Memory B cell (primary cell): Measurements from ENCODE around the gene U2AF1L4.
A peak's percentile ranks its signal among the peaks of the same experiment; 100 is the strongest.

Experiments
- ATAC-seq: fragments of 150-1000 bp; cut with Tn5 transposase; 2 replicates; pipeline ENCODE4 v1.10.0; 2021; ENCODE audit warnings: low read depth, mild to moderate bottlenecking, moderate library complexity
- DNase-seq, 2 donors: peaks; one replicate each; pipeline ENCODE4 v3.0.0; 2022; ENCODE audit warnings: low spot score in 2 of 2
- H3K27ac Mint-ChIP-seq: one replicate; pipeline ENCODE4 v1.8.0; 2022; ENCODE audit warnings: mild to moderate bottlenecking, moderate library complexity, mixed read lengths
- H3K27me3 Mint-ChIP-seq: one replicate; pipeline ENCODE4 v1.8.0; 2022; ENCODE audit warnings: mixed read lengths
- H3K36me3 Mint-ChIP-seq: one replicate; pipeline ENCODE4 v1.8.0; 2022; ENCODE audit warnings: mild to moderate bottlenecking, mixed read lengths
- H3K4me1 Mint-ChIP-seq: one replicate; pipeline ENCODE4 v1.8.0; 2022; ENCODE audit warnings: mixed read lengths
- H3K4me3 Mint-ChIP-seq: one replicate; pipeline ENCODE4 v1.8.0; 2022; ENCODE audit warnings: mild to moderate bottlenecking, moderate library complexity, mixed read lengths
- H3K9me3 Mint-ChIP-seq: one replicate; pipeline ENCODE4 v1.8.0; 2022; ENCODE audit warnings: mixed read lengths

Gene U2AF1L4

DNA sequence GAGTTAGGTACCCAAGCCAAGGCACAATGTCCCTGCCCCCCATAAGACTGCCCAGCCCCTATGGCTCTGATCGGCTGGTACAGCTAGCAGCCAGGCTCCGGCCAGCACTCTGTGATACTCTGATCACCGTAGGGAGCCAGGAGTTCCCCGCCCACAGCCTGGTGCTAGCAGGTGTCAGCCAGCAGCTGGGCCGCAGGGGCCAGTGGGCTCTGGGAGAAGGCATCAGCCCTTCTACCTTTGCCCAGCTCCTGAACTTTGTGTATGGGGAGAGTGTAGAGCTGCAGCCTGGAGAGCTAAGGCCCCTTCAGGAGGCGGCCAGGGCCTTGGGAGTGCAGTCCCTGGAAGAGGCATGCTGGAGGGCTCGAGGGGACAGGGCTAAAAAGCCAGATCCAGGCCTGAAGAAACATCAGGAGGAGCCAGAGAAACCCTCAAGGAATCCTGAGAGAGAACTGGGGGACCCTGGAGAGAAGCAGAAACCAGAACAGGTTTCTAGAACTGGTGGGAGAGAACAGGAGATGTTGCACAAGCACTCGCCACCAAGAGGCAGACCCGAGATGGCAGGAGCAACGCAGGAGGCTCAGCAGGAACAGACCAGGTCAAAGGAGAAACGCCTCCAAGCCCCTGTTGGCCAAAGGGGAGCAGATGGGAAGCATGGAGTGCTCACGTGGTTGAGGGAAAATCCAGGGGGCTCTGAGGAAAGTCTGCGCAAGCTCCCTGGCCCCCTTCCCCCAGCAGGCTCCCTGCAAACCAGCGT, 30.4 kb downstream of the U2AF1L4 start:
- DNase-seq (no peak), ATAC-seq (no peak)
- Mint-ChIP-seq H3K27ac (peak overlapping the region; percentile 99), H3K36me3 (peaks cover 2% of the 10 kb centered on the region), H3K9me3 (no peaks in the 10 kb centered on the region), H3K27me3 (no peaks in the 10 kb centered on the region), H3K4me3 (peak overlapping the region; percentile 92), H3K4me1 (peaks cover 48% of the 10 kb centered on the region)

DNA sequence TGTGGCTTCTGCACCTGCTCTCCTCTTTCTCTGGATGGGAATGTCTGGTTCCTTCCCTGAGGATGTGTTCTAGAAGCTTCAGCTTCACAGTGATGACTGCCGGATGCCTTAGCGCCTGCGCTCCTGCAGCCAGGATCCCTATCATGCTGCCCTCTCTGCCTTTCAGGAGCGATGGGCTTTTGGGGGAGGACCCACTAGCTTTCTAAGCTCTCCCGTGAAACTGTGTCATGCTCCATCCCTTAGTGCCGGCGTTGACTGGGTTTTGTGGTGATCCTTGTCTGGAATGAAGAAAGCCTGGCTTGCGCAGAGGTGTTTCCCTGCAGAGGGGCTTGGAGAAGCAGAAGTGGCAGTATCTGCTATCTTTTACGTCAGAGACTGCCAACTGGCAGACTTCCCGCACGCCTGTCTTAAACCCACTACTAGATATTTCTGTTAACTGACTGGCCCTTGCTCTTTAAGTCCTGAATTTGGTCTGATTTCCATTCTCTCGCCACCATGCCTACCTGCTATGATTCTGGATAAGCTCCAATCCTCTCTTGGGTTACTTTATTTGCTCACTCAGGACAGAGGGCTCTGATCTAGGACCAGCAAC, 31.2 kb downstream of the U2AF1L4 start:
- DNase-seq (no peak), ATAC-seq (no peak)
- Mint-ChIP-seq H3K27ac (peak overlapping the region; percentile 99), H3K4me1 (peaks cover 40% of the 10 kb centered on the region), H3K9me3 (no peaks in the 10 kb centered on the region), H3K36me3 (peaks cover 2% of the 10 kb centered on the region), H3K27me3 (no peaks in the 10 kb centered on the region), H3K4me3 (peak overlapping the region; percentile 92)

DNA sequence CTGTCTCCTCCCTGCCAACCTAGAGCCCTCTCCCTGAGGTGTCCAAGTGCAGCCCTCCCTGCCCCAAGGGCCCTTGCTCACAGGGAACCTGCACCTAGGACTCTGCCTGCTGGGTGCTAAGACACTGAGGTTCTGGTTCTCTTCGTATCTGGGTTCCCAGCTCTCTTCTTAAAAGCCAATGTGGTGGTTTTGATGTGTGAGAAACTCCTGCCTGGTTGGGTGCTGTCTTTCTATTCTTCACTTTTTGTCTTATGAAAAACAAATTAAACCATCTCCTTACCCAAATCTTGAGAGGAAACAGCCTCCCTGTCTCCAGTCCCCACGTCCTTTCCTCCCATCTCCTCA, 31.7 kb downstream of the U2AF1L4 start:
- H3K27me3 Mint-ChIP-seq, result no peaks in the 10 kb centered on the region
- no peaks in the 10 kb centered on the region for H3K9me3 Mint-ChIP-seq
- peaks cover 40% of the 10 kb centered on the region for H3K4me1 Mint-ChIP-seq
- H3K36me3 Mint-ChIP-seq, result peaks cover 2% of the 10 kb centered on the region
- ATAC-seq (no peak), DNase-seq (no peak)
- peak overlapping the region; percentile 99 for H3K27ac Mint-ChIP-seq
- peak overlapping the region; percentile 92 for H3K4me3 Mint-ChIP-seq

DNA sequence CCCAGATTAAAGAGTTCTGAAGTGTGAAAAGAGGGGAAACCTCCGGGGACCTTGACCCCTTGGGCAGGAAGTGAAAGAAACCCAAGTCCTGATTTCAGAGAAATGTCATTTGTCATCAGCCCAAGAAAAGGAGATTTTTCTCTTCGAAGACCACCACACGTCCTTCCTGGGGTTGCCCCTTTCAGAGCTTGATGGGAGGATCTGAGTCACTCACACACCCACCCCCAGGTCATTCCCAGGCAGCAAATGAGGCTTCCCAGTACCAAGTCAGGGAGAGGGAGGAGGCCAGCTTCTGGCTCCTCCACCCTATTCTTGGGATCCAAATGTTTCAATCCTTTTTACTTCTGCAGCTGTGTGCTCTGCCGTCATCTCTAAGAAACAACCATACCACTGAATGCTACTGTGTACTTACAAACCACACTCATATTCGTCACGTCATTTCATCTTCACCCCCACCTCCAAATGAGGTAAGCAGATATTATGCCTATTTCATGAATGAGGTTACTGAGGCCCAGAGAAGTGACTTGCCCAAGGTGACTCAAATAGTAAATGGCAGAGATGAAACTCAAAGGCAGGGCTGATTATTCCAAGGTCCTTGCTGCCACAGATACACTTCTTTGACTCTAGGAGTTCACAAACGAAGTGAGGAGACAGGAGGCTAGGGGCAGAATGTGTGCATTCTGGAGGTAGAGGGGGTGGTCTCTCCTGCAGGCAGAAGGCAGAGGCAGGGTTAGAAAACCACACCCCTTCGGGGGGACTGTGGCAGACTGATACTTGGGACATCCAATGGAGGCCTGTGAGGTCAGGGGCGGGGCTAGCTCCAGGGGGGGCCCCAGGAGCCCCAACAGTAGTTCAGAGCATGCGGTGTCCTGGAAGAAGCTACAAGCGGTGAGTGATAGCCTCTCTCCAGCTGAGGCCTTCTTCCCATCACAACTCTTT, 32.4 kb downstream of the U2AF1L4 start:
- ATAC-seq (peak; percentile 16), DNase-seq (peak in 1 of 2 donors; percentile 54)
- H3K27ac Mint-ChIP-seq, result peak overlapping the region; percentile 99
- H3K9me3 Mint-ChIP-seq, result no peaks in the 10 kb centered on the region
- peaks cover 2% of the 10 kb centered on the region for H3K36me3 Mint-ChIP-seq
- H3K4me3 Mint-ChIP-seq, result peak overlapping the region; percentile 92
- H3K27me3 Mint-ChIP-seq, result no peaks in the 10 kb centered on the region
- H3K4me1 Mint-ChIP-seq, result peaks cover 40% of the 10 kb centered on the region

DNA sequence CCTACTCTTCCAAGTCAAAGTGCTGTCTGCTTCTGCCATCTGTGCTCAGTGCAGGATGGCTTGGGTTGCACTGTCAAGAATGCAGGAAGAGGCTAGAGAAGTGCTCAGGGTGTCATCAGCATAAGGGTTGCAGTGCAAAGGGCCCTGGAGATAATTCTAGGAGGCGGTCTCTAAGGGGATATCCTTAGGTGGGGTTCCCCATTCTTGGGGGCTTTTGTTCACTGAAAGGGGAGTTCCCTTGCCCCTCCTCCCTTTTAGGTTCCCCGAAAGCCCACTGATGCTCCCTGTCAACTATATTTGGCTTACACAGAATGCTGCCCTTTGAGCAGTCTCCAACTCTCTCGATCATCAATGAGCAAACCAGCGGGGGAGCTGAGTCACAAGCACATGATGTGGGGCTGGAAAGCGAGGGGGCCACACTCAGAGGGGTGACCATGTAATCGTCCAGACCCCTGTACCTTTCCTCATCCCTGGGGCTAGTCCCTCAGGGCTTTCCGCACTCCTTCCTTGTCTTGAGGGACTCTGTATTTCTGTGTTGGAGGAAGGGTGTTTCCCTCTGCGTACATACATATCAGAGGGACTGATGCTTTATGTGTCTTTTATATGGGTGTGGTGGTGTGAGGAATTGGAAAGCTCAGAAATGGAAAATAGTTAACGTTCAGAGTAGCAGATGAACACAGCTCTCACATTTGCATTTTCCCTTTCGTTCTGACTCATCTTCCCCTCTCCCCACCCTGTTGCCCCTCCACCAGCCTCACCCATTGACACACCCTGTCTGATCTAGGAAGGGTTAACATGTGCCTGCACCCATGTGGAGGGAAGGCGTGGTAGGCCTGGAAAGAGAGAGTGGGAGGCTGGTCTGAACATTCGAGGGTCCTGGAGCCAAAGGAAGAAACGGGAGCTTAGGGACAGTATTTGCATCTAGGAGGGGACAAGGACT, 34.2 kb downstream of the U2AF1L4 start:
- H3K4me1 Mint-ChIP-seq, result peaks cover 34% of the 10 kb centered on the region
- H3K36me3 Mint-ChIP-seq, result no peaks in the 10 kb centered on the region
- peak overlapping the region; percentile 70 for H3K4me3 Mint-ChIP-seq
- ATAC-seq, result peak; percentile 47
- peak in 1 of 2 donors; percentile 59 for DNase-seq
- peak overlapping the region; percentile 99 for H3K27ac Mint-ChIP-seq
- H3K27me3 Mint-ChIP-seq, result no peaks in the 10 kb centered on the region
- H3K9me3 Mint-ChIP-seq, result no peaks in the 10 kb centered on the region

DNA sequence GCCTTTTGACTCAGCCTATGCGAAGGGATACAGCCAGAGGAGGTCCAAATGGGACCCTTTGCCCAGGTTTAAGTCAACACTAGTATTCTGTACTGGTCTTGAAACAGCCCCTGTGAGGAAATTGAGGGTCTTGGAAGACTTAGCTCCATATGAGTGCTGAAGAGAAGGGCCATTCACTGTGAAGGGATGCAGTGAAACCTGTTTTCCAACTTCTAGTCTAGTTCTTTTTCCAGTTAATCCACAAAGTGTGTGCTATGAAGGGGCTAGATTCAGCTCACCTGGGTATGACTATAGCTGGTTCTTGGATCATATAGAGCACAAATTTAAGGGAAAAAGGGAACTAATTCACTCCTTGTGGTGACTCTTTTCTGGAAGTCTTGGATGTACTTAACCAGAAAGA, 36.8 kb downstream of the U2AF1L4 start:
- H3K27ac Mint-ChIP-seq, result no peak overlapping the region
- H3K4me3 Mint-ChIP-seq, result no peak overlapping the region
- H3K27me3 Mint-ChIP-seq, result no peaks in the 10 kb centered on the region
- no peak for DNase-seq
- peaks cover 17% of the 10 kb centered on the region for H3K4me1 Mint-ChIP-seq
- H3K36me3 Mint-ChIP-seq, result no peaks in the 10 kb centered on the region
- ATAC-seq, result no peak
- no peaks in the 10 kb centered on the region for H3K9me3 Mint-ChIP-seq

DNA sequence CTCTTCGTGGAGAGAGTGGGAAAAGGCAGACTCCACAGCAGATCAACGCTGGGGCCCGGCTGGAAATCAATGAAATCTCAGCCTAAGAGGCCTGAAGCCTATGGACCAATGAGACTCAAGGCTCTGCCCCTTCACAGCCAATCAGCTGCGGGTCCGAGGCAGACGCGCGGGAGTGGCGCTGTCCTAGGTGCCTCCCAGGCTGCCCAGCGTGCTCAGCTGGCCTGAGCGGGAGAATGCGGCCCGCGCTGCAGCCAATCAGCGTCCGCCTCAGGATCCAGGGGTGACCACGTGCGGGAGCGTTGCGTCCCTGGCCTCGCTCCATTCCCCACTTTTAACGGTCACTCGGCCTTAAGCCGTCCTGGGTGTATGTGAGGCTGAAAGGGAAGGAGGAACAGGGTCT, 41.0 kb downstream of the U2AF1L4 start, which contains the start of gene ZBTB32:
TSS of gene ZBTB32 (plus strand) at position 341 of the 400 bp plus-strand sequence. CDS start 10,069 bp downstream, outside the sequence.
- H3K36me3 Mint-ChIP-seq, result no peaks in the 10 kb centered on the region
- DNase-seq (no peak), ATAC-seq (no peak)
- no peak within 1 kb of the TSS for H3K4me3 Mint-ChIP-seq
- no peaks in the 10 kb centered on the region for H3K9me3 Mint-ChIP-seq
- peaks cover 3% of the 10 kb centered on the region for H3K4me1 Mint-ChIP-seq
- H3K27me3 Mint-ChIP-seq, result no peaks in the 10 kb centered on the region
- no peak within 1 kb of the TSS for H3K27ac Mint-ChIP-seq

DNA sequence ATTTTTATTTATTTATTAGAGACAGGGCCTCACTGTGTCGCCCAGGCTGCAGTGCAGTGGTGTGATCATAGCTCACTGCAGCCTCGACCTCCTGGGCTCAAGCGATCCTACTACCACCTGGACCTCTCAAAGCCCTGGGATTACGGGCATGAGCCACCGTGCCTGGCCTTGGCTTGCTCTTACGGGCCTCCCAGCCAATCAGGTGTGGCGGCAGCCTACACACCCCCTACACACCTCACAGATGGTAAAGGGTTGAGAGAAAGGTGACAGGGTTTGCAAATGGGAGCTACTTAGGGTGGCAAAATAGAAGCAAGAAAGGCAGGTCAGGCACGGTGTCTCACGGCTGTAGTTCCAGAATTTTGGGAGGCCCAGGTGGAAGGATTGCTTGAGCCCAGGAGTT, 41.9 kb downstream of the U2AF1L4 start:
- peak overlapping the region; percentile 99 for H3K4me3 Mint-ChIP-seq
- no peaks in the 10 kb centered on the region for H3K36me3 Mint-ChIP-seq
- H3K27me3 Mint-ChIP-seq, result no peaks in the 10 kb centered on the region
- ATAC-seq (no peak), DNase-seq (no peak)
- H3K27ac Mint-ChIP-seq, result no peak overlapping the region
- H3K9me3 Mint-ChIP-seq, result no peaks in the 10 kb centered on the region
- peaks cover 3% of the 10 kb centered on the region for H3K4me1 Mint-ChIP-seq

DNA sequence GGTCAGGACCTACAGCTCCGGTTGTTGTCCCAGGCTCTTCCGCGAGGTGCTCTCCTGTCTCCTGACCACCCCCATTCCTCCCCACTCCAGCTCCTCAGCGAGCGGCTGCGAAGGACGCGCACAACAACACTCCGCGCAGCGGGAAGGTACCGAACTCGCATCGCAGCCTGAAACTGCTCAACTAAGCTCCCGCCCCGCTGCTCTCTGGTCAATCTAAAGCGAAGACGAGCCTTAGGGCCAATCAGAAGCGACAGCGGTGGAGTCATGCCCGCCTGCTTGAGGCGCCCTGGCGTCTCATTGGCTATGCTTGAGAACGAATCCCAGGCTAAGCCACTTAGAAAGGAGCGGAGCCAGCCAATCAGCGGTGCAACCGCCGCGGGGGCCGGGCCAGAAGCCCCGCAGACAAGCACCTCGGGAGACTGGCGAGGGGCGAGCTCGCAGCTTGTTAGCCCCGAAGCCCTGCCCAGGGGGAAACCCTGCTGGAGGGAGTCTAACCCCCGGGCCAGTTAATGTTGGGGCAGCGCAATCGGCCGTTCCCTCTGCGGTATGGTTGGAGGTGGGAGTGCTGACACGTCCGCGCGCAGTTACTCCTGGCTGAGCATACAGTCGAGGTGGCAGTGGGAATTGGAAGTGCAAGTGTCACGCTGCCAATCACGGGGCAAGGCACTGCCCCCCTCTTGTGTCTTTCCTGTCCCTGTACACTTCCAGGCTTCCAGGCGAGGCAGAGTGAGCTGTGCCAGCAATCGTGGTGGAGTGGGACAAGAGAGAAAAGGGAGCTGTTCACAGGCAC, 42.8 kb downstream of the U2AF1L4 start:
- Mint-ChIP-seq H3K4me3 (peak overlapping the region; percentile 99), H3K27ac (peak overlapping the region; percentile 92), H3K36me3 (no peaks in the 10 kb centered on the region), H3K27me3 (no peaks in the 10 kb centered on the region), H3K9me3 (no peaks in the 10 kb centered on the region), H3K4me1 (peaks cover 3% of the 10 kb centered on the region)
- peak; percentile 80 to 89 for DNase-seq
- ATAC-seq, result peak; percentile 97

DNA sequence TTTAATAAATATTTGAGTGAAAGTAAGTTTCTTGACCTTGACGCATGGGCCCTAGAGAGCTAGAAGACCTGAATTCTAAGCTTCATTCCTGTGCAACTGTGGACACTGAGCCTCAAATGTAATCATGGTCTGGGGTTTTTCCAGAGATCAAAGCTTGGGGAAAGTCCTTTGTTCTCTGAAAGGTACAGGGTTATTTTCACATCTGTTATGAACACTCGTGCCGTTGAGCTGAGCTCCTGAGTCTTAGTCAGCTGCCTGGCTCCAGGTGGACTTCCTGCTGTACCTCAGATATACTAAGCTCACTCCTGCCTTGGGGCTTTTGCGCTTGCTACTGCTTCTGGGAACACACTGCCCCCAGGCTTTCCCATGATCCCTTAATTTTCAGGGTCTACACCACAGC, 48.4 kb downstream of the U2AF1L4 start:
- DNase-seq (no peak), ATAC-seq (no peak)
- H3K27ac Mint-ChIP-seq, result no peak overlapping the region

DNA sequence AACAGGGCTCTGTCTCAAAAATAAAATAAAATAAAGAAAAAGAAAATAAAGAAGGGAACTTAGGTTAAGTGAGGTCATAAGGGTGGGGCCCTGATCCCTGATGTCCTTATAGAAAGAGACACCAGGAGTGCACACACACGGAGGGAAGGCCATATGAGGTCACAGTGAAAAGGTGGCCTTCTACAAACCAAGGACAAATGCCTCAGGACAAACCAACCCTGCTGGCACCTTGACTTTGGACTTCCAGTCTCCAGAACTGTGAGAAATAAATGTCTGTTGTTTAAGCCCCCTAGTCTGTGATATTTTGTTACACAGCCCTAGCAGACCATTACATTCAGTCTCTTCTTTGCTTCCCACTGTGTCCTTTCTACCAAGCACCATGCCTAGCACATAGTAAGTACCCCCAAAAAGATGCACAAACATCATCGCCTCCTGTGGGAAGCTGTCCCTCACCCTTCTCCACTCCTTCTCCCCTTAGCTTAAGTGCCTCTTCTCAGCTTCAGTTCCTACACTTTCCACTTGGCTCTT, 49.3 kb downstream of the U2AF1L4 start:
- H3K36me3 Mint-ChIP-seq, result no peaks in the 10 kb centered on the region
- DNase-seq (no peak), ATAC-seq (no peak)
- H3K4me1 Mint-ChIP-seq, result peaks cover 3% of the 10 kb centered on the region
- H3K27me3 Mint-ChIP-seq, result no peaks in the 10 kb centered on the region
- H3K27ac Mint-ChIP-seq, result no peak overlapping the region
- no peak overlapping the region for H3K4me3 Mint-ChIP-seq
- H3K9me3 Mint-ChIP-seq, result no peaks in the 10 kb centered on the region

More for the DNA sequence above, 48.4 kb downstream of the U2AF1L4 start:
- Mint-ChIP-seq H3K4me3 (no peak overlapping the region), H3K4me1 (peaks cover 3% of the 10 kb centered on the region), H3K36me3 (no peaks in the 10 kb centered on the region), H3K9me3 (no peaks in the 10 kb centered on the region), H3K27me3 (no peaks in the 10 kb centered on the region)

DNA sequence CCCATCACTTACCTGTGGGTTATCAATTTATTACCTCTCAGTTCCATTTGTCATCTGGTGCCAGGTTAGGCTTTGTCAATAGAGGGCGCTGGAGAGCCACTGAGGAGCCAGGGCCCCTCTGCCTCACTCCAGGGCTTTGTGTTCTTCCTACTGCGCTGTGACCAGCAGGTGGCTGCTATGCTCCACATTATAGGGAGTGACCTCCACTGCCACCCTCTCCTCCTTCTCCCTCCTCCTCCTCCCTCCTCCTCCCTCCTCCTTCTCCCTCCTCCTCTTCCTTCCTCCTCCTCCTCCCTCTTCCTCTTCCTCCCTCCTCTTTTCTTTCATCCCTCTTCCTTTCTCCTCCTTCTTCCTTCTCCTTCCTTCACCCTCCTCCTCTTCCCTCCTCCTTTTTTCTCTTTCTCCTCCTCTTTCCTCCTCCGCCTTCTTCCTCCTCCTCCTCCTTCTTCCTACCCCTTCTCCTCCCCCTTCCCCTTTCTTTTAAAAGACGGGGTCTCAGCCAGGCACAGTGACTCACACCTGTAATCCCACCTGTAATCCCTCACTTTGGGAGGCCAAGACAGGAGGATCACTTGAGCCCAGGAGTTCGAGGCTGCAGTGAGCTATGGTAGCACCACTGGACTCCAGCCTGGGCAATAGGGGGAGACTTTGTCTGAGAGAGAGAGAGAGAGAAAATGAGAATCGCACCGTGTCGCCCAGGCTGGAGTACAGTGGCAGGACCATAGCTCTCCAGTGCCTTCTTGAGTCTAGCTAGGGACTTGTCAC, 51.2 kb downstream of the U2AF1L4 start:
- no peaks in the 10 kb centered on the region for H3K9me3 Mint-ChIP-seq
- DNase-seq (peak; percentile 91 to 94), ATAC-seq (peak; percentile 99)
- H3K27me3 Mint-ChIP-seq, result no peaks in the 10 kb centered on the region
- H3K4me1 Mint-ChIP-seq, result peaks cover 3% of the 10 kb centered on the region
- H3K4me3 Mint-ChIP-seq, result no peak overlapping the region
- no peaks in the 10 kb centered on the region for H3K36me3 Mint-ChIP-seq
- no peak overlapping the region for H3K27ac Mint-ChIP-seq
